Stimulated activated CD8-positive, alpha-beta memory T cell treated with anti-CD3 and anti-CD28 coated beads, Interleukin-4, amount 100 ng/mL, for 24 hours (primary cell): Measurements from ENCODE around the gene MGST2.
A peak's percentile ranks its signal among the peaks of the same experiment; 100 is the strongest.

Experiments used
- DNase-seq: peaks from one replicate; pipeline ENCODE4 v3.0.0-alpha.2; 2020; ENCODE audit warnings: low read depth

Gene MGST2

DNA sequence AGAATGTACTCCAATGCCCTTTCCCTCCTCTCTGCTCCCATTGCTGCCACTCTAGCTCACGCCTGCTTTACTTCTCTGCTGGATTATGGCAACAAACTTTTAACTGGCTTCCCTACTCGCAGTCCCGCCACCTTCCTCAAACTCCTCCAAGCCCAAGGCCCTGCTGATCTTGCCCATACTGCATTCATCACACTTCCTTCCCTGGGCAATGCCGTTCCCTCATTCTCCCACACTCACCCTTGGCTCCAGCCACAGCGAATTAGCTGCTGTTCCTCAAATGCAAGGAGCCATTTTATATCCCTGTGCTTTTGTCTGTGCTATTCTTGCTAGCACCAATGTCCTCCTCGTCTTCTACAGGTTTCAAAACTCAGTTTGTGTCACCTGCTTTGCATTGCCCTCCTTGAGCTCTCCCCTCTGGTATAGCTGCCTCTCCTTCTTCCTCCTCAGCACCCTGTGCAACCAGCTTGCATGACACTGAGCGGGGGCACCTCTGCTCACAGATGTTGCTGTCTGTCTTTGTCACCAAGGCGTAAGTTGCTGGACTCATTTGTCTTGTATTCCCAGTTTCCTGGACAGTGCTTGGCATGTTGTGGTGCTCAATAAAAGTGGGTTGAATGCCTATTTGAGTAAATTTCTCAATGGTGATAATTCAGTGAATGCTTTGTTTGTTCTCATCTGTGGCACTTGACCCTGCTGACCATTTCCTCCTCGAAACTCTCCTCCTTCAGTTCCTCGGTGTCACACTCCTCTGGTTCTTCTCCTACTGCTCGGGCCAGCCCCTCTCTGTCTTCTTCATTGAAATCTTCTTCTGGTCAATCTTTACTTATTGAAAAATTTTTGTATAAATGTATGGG is 22.4 kb upstream of the MGST2 start:
- no peak for DNase-seq

GRCh38 chr4:139645458-139645857 is 20.2 kb upstream of the MGST2 start:
- no peak for DNase-seq

- no peak for DNase-seq
Observed at GRCh38 chr4:139647184-139647583, 18.4 kb upstream of the MGST2 start.

- DNase-seq: no peak
Observed at GRCh38 chr4:139647952-139648351, 17.7 kb upstream of the MGST2 start.

GRCh38 chr4:139651282-139652194 is 14.1 kb upstream of the MGST2 start:
- DNase-seq: peak; percentile 46

DNA sequence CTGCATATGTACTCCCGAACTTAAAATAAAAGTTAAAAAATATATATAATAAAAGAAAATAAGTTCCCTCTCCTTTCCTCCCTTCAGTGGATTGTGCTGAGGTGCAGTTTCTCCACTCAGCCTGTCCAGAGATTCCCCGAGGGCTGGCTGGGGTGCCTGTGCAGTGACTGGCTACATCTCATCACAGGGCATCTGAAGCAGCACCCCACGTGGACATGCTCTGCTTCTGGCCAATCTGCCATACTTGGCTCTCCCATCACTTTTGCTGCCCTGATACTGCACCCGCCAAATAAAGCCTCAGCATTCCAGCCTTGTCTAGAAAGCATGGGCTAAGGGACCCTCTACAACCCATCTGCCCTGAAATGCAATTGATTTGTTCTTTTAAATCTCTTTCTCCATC is 11.1 kb upstream of the MGST2 start:
- DNase-seq: no peak

DNA sequence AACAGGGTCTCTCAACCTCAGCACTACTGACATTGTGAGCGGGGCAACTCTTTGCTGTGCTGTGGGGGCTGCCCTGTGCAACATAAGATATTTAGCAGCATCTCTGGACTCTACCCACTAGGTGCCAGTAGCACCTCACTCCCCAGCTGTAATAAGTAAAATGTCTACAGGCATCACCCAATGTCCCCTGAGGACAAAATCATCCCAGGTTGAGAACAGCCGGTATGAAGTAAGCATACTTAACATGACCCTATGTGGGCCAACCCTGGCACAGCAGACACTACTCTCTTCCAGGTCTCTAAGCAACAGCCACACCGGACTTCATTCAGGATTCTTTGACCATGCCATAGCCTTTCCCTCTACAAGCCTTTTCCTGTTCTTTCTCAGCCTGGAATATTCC is 10.5 kb upstream of the MGST2 start:
- no peak for DNase-seq

- no peak for DNase-seq
Observed at GRCh38 chr4:139656614-139657486, 8.8 kb upstream of the MGST2 start.

GRCh38 chr4:139658185-139658584 is 7.4 kb upstream of the MGST2 start:
- DNase-seq: no peak

DNA sequence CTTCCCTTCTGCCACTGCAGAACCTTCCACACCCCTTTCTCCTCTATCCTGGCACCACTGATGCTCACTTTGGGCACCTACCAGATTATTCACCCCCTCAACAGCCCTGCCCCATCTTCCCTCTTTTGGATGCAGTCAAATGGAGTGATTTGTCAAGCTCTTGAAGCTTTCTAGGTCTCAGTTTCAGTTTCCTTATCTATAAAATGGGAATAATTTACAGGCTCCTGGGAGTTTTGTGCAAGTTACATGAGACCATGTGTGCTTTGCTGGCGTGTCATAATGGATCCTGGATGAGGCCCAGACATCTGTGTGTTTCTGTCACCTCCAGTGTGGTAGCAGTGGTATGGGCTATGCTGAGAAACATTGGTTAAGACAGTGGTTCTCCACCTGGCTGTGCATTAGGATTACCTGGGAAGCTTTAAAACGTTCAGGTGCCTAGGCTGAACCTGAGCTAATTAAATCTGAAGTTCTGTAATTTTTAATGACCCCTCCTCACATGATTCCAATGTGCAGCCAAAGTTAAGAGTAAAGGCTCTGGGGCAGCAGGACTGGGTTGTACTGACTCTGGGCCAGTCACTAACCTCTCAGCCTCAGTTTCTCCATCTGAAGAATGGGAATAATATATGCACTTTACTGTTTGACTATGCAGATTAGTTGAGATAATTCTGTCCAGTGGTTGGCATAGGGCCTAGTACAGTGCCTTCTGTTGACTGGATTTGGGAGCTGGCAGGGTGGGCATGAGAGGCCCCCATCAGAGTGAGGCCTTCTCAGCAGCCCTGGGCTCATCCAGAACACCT is 6.8 kb upstream of the MGST2 start:
- no peak for DNase-seq

DNA sequence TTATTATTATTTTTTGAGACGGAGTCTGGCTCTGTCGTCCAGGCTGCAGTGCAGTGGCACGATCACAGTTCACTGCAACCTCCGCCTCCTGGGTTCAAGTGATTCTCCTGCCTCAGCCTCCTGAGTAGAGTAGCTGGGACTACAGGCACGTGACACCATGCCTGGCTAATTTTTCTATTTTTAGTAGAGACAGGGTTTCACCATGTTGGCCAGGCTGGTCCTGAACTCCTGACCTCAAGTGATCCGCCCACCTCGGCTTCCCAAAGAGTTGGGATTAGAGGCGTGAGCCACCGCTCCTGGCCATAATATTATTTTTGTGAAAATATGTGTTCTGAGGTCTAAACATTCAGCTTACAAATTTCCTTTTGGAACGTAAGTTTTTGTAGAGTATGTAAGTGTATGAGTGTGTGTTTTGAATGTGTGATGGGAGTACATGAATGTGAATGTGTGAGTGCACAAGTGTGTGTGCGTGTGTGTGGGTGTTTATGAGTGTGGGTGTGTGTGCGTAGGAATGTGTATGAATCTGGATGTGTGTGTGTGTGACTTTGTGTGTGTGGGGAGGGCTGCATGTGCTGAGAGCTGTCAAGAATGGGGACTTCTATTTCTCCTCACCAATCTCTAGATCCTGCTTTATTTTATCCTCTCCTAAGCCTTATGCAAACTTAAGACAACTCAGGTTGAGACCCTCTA is 5.7 kb upstream of the MGST2 start:
- no peak for DNase-seq

GRCh38 chr4:139660568-139661043 is 5.0 kb upstream of the MGST2 start:
- no peak for DNase-seq

- DNase-seq: no peak
Observed at GRCh38 chr4:139663561-139664138, 2.0 kb upstream of the MGST2 start.

DNA sequence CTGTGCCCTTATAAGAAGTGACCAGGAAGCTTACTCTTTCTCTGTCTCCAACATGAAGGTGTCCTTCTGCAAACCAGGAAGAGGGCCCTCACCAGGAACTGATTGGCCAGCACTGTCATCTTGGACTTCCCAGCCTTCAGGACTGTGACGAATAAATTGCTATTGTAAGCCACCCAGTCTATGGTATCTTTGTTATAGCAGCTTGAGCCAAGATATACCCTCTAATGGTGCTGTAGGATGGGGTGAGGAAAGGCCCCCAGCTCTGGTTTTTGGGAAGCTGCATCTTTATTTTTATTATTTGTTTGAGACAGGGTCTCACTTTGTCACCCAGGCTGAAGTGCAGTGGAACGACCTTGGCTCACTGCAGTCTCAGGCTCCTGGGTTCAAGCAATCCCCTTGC is 1.2 kb upstream of the MGST2 start:
- no peak for DNase-seq

DNA sequence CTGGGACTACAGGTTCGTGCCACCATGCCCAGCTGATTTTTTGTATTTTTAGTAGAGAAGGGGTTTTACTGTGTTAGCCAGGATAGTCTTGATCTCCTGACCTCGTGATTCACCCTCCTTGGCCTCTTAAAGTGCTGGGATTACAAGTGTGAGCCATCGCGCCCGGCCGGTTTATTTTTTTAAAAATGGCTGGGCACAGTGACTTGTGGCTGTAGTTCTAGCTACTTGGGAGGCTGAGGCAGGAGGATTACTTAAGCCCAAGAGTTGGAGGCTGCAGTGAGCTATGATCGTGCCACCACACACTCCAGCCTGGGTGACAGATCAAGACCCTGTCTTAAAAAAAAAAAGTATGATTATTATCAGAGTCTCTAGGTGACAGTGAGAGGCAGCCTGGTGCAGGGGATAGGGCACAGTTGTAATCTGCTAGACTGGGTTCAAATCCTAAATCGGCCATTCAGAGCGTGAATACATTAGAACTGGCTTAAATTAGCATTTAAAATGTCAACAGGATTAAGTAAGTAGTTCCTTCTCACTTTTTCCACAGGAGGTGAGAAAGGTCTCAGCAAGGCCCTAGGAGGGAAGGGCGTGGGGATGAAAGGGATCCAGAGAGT is 435 bp upstream of the MGST2 start:
- no peak for DNase-seq

DNA sequence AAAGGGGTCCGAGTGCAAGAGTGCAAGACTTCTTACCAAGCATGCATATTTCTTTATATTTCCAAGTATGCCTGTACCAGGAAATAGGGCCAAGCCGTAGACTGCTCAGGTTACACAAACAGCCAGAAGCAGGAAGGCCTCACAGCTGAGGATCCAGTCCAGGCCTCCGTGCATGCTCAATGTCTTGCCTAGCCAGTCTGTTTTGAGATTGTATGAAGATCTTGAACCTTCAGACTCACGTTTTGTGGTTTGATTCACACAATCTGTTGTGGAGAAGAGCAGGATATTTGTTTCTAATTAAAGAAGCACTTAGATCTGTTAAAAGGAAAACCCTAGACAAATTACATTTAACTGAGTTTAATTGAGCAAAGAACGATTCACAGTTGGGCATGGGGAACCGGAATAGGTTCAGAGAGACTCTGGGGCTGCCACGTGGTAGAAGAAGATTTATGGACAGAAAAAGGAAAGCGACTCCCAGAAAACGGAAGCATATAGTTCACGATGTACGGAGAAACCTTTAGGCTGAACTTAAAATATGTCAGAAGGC is 1.2 kb downstream of the MGST2 start:
- DNase-seq: no peak

GRCh38 chr4:139668036-139668435 is 2.4 kb downstream of the MGST2 start:
- DNase-seq: no peak

DNA sequence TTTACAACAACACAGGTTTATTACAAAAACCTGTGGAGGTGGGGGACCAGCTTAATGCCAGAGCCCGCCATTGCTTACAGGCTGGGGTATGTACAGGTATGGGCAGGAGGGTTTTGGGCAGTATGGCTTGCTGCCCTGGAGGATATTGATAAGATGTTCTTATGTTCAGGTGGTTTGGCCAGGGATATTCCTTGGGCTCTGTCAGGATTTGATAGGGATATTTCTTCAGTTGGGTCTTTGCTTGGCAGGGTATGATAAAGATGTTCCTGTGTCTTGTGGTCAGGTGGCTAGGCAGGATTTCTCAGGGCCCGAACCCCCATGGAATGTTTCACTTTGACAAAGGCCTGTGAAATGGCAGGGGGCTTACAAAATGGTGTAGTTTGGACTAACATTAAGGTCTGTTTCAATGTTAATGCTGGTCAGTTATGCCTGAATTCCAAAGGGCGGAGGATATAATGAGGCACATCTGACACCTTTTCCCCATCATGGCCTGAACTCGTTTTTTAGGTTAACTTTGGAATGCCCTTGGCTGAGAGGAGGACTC is 3.1 kb downstream of the MGST2 start:
- DNase-seq: no peak

GRCh38 chr4:139669335-139669734 is 3.7 kb downstream of the MGST2 start:
- no peak for DNase-seq
